Stimulated activated CD8-positive, alpha-beta memory T cell treated with anti-CD3 and anti-CD28 coated beads, Interleukin-15, amount 100 ng/mL, for 24 hours (primary cell): Measurements from ENCODE around the gene SLC26A1.

Experiments used
- DNase-seq: peaks from one replicate; pipeline ENCODE4 v3.0.0-alpha.2; 2020; ENCODE audit warnings: low read depth

SLC26A1 gene

DNA sequence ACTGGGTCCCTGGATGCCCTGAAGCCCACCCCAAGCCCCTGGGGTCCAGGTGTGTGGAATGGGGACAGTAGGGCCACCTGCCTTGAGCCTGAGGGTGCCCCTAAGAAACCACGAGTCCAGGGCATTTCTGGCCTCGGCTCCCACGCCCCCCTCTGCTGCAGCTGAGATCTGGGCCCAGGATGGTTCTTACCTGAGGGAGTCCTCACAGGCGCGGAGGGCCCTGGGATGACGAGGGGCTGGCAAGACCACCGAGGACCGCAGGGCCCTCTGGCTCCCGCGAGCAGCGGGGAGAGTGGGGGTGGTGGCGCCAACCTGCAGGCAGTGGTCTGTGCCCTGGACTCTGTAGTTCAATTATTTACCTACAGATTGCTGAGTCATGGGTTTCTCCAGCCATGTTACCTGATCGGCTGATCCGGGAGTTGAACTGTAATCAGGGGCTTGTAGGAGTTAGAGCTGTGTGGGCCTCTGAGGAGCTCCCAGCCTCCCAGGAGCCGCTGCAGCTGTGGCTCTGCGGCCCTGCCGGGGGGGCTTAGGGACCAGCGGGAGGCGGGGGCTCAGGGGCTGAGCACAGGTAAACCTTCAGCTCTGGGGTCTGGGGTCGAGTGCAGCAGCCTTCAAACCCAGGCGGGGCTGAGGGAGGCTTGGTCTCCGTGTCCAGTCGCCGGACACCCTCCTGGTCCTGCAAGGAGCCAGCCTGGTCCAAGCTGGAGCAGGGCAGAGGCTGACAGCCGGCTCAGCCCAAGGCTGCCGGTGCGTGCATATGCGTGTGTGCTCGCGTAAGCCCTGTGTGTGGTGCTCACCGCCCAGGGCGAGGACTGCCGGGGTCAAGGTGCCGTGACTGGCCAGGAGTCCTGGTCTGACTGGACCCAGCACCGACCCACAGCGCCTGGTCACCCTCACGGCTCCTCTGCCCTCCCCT, at the start of gene SLC26A1:
SLC26A1 (minus strand) TSS at position 294 of the 919 bp plus-strand sequence. CDS start 1,701 bp downstream, outside the sequence.
- no peak for DNase-seq

DNA sequence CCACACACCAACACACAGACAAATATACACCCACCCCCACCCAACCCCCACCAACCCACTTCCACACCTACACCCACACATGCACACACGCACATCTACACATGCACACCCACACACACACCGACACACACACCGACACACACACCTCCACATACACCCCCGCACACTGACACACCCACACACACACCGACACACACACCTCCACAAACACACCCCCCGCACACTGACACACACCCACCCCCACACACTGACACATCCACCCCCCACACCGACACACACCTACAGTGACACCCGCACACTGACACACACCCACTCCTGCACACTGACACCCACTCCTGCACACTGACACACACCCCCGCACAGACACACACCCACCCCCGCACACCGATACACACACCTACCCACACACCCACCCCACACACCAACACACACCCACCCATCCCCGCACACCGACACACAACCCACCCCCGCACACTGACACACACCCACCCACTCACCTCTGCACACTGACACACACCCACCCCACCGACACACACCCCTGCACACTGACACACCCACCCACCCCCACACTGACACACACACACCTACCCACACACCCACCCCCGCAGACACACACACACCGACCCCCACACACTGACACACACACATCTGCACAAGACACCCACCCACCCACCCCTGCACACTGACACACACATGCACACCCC, 49.3 kb upstream of the SLC26A1 start:
- DNase-seq: no peak

GRCh38 chr4:1041936-1042330, 48.7 kb upstream of the SLC26A1 start:
- no peak for DNase-seq

DNA sequence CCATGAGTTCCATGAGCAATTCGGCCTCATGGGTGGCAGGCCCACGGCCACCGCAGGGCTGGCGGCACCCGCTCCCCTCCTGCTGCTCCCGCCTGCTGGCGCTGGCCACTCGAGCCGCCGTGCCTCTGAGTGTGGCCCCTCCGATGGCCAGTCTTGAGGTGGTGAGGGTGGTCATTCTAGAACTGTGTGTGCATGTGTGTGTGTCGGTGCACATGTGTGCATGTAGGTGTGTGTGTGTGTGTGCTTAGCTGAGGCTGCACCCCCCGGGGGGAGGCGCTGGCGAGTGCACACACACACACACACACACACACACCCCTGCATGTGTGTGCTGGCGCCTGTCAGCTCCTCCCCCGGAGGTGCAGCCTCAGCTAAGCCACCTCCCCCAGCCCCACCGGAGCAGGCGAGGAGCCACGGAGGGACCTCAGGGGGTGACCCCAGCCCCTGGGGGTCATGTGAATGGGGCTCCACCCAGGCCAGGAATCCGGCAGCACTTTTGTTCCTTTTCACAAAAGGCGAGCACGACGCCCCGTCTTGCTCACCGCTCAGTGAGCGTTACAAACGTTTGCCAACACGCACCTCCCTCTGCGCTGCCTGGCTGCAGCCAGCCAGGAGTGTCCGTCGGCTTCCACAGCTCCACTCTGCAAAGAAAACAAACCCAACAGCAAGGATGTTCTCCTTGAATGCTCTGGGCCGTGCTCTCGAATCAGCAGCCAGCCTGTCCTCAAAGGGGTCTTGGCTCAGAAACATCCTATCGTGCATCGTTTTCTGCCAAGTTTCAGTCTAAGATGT, 48.1 kb upstream of the SLC26A1 start:
- no peak for DNase-seq

- no peak for DNase-seq
These were observed 47.3 kb upstream of the SLC26A1 start for GRCh38 chr4:1040344-1041146.

- no peak for DNase-seq
These were observed 46.5 kb upstream of the SLC26A1 start for GRCh38 chr4:1039493-1040343.

DNA sequence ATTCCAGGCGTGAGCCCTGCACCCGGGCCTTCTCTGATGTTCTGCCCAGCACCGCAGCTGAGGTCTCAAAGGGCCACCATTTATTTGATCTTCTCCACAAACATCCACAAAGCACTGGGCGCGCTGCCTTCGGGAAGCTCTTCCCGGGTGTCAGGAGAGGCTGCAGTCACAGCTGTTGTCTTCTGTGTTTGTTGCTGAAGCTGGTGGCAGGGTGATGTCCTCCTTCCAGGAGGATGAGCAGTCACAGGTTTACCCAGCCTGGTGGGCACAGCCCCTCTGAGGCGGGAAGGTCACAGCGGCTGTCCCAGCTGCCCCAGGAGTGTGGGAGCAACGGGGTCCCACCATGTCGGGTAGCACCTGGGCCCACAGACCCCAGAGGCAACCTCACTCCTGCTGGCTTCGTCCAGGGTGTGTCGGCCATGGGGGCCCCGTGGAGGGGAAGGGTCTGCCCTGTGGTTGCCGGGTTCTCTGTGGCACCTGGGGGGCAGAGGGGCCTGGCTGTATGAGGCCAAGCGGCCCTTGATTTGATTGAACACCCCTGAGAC, 45.8 kb upstream of the SLC26A1 start:
- no peak for DNase-seq

- no peak for DNase-seq
These were observed 44.0 kb upstream of the SLC26A1 start for GRCh38 chr4:1036976-1037810.

DNA sequence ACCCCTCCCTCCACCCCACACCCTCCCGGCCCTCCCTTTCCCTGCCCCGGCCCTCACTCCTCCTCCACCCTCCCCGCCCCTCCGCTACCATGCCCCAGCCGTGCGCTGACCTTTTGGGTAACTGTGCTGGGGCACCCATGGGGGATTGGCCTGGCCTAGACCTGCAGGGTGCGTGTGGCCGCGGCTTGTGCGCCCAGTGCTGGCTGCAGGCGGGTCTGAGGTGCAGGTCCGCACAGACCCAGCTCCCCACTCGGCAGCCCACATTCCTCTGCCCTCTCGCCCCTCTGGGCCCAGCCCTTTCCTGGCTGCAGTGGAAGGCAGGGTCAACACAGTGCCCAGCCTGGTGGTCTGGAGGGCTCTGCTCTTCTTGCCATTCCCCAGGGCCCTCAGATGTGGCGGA, 42.9 kb upstream of the SLC26A1 start:
- no peak for DNase-seq

DNA sequence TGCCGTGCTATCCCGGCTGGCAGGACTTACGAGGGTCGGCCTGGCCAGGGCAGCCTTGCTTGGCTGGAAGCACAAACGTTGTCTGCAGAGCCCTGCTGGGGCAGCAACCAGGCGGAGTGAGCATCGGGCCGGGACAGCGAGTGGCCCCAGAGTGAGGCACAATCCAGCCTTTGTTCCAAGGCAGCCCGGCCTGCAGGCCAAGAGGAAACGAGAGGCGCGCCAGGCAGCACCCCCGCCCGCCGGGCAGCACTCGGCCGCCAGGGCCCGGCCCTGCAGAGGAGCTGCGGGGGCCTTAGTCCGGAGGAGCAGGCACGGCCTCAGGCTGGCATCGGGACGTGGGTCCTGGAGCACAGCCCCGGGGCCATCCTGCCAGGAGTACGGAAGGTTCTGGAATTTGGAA, 42.3 kb upstream of the SLC26A1 start:
- no peak for DNase-seq

- DNase-seq: no peak
These were observed 40.8 kb upstream of the SLC26A1 start for GRCh38 chr4:1033840-1034551.

GRCh38 chr4:1032861-1033260, 39.7 kb upstream of the SLC26A1 start:
- DNase-seq: no peak

DNA sequence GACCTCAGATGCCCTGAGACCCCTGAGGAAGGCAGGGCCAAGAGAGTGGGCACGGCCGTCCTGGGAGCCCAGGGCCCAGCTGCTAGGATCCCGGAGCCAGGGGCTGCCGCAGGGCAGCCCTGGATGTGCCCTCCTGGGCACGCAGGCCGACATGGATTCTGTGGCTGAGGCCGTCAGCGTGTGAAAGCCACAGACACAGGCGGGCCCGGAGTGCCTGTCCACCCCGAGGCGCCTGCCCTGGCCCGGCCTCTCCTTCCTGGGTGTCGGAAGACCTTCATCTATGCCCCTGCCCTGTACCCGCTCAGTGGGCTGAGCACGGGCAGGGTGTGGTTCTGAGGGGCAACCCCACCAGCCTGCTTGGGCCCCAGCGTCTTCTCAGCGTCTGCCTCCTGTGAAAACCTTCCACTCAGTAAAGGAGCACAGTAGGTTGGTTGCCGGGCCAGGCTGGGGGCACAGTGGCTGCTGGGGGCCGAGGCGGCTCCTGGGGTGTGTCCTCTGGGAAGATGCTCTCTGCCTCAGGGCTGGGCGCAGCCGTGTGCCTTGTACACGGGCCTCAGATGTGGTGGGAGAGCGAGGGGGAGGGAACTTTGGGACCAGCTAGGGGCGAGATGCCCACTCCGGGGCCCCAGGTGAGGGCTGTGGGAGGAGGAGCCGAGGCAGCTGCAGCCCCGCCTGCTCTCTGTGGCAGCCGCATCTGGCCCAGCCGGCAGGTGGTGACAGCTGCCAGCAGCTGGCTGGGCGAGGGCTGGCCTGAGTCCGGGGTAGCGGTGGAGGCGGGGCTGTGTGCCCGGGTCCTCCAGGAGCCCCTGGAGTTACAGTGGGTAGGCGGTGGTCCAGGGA, 39.0 kb upstream of the SLC26A1 start:
- DNase-seq: no peak

- no peak for DNase-seq
These were observed 38.1 kb upstream of the SLC26A1 start for GRCh38 chr4:1031346-1031745.

DNA sequence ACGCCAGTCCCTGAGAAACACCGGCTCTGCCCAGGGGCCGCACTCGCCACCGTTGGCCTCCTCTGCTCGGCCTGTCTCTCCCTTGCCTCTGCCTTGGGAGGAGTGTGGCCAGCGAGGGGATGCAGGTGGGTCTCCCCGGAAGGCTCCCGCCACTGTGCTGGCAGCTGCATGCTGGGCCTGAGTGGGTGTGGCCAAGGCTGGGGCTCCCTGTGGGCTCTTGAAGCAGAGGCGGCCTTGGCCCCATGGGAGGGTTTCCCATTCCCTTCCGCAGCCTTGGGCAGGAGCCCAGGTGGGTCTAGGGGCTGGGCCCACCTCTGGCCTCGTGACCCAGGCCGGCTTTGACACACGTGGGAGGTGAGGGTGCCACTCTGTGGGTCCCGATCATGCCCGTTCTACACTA, 37.4 kb upstream of the SLC26A1 start:
- no peak for DNase-seq

- DNase-seq: no peak
These were observed 36.8 kb upstream of the SLC26A1 start for GRCh38 chr4:1030031-1030430.

DNA sequence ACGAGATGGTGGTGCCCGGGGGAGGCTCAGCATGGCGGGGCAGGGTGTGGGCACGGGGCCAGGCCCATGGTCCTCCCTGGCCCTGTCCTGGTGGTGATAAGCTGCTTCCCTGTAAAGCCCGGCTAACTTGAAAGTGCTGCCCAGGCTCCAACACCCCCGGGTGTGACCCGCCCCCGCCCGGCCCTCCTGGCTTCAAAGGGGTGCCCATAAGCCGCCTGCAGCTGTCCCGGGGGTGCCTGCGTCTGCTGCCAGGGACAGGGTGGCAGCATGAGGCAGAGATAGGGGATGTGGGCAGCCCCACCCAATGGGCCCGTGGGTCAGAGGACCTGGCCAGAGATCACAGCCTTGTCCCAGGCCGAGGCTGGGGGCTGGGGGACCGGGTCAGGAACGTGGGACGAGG, 36.3 kb upstream of the SLC26A1 start:
- DNase-seq: no peak
